Heart left ventricle (tissue), 16 donors: ENCODE results near the gene NLRP9. TPM values are rescaled to one million over a fixed set of nuclear protein-coding genes. Genes with fewer than 3 reads are reported as not detected.

Experiments used
- ATAC-seq, 4 donors: fragments of 200-7000 bp; cut with Tn5 transposase; one replicate each; pipeline ENCODE4 v1.9.1; 2020 to 2022; ENCODE audit warnings: moderate library complexity in 4 of 4, mild to moderate bottlenecking in 3 of 4, moderate number of reproducible peaks in 1 of 4
- DNase-seq, 5 donors: peaks; one replicate each; pipeline ENCODE4 v3.0.0-alpha.2; 2020
- H3K27ac ChIP-seq, 12 donors: fragments of 200-600 bp; sonication (generic) in 4 of 12; one replicate each; pipeline versions ENCODE4 v1.5.0 to v1.8.0; 2016 to 2022; ENCODE audit warnings: mild to moderate bottlenecking in 2 of 12
- H3K27me3 ChIP-seq, 9 donors: fragments of 200-600 bp; sonication (generic) in 2 of 9; one replicate each; pipeline versions ENCODE4 v1.5.1 to v1.8.0; 2016 to 2022; ENCODE audit warnings: mild to moderate bottlenecking in 3 of 9
- H3K36me3 ChIP-seq, 9 donors: fragments of 200-600 bp; sonication (generic) in 2 of 9; one replicate each; pipeline versions ENCODE4 v1.5.0 to v1.8.0; 2018 to 2022; ENCODE audit warnings: mild to moderate bottlenecking in 2 of 9
- H3K4me1 ChIP-seq, 12 donors: fragments of 200-600 bp; sonication (generic) in 4 of 12; one replicate each; pipeline versions ENCODE4 v1.5.0 to v1.8.0; 2016 to 2022; ENCODE audit warnings: mild to moderate bottlenecking in 3 of 12
- H3K4me3 ChIP-seq, 12 donors: fragments of 200-600 bp; sonication (generic) in 4 of 12; one replicate each; pipeline versions ENCODE4 v1.5.0 to v1.8.0; 2017 to 2022; ENCODE audit warnings: mild to moderate bottlenecking in 9 of 12, moderate library complexity in 4 of 12
- H3K9me3 ChIP-seq, 12 donors: fragments of 200-600 bp; sonication (generic) in 4 of 12; one replicate each; pipeline versions ENCODE4 v1.5.0 to v1.8.0; 2016 to 2022; ENCODE audit warnings: mild to moderate bottlenecking in 1 of 12
- CTCF ChIP-seq, 12 donors: fragments of 200-600 bp; sonication (generic) in 4 of 12; IDR thresholded peaks; one replicate each; pipeline versions ENCODE4 v1.5.0 to v1.8.0; 2018 to 2022; ENCODE audit warnings: antibody characterized with exemption in 12 of 12, mild to moderate bottlenecking in 5 of 12
- POLR2A ChIP-seq, 2 donors: fragments of 450-650 bp; IDR thresholded peaks; one replicate each; pipeline ENCODE4 v1.6.1; 2017; ENCODE audit warnings: antibody characterized with exemption in 2 of 2, mild to moderate bottlenecking in 2 of 2, moderate library complexity in 2 of 2
- WGBS, 4 donors: extraction: QIAGEN DNeasy Blood & Tissue Kit in 2 of 4; methylation state at CpG; one replicate each; pipeline versions ENCODE4 v1.1.5 to v1.1.7; 2013 to 2018; 5-methylcytosine and 5-hydroxymethylcytosine counted together
- intact Hi-C, 10 donors: fragments of 100-400 bp; cut with DNase I; formaldehyde crosslinking; loops; one replicate each; pipeline versions ENCODE4 v1.11.1 to v1.14.2; 2022
- polyA plus RNA-seq, 2 donors: library from polyadenylated mRNA; stranded (reverse); fragments of 200-250 nt; gene quantifications; one replicate each; pipeline ENCODE4 v1.2.3, GENCODE V29; 2013
- total RNA-seq, 9 donors: library from RNA; depleted of rRNA in 2 of 9; stranded (reverse); fragments of >200 nt in 2 of 9; fragmentation: NEBNext Ultra II Directional in 3 of 9; extraction: Animal tissue kit (Norgen Biotek cat#: 25700) in 3 of 9; gene quantifications; one replicate each; pipeline versions ENCODE4 v1.1.0 to v1.2.4, GENCODE V29; 2016 to 2023
- donor health status: ischemic (EF 13 %, LVEDD 7.1; RV severe dilation, severe dysfunction).
- donor health status: healthy with polysubstance abuse.
- donor health status: DM: no; HTN: yes; CAD: no.
- donor health status: DM: no; HTN: no; CAD: no.
- donor health status: ischemic (EF 25% LVEDD 6.9; RV normal size, moderate dysfunction).
- donor health status: ischemic (EF 25% LVEDD 5.7; RV mildly dilated, moderate dysfunction).
- donor health status: healthy.
- donor health status: DM: yes; HTN: yes; CAD: no.
- donor health status: ischemic (EF 35%, LVEDD 5.7; RV mildly dilated, moderate dysfunction).
- donor health status: nonischemic (EF 11% LVEDD 7.7; RV severe dilation, severe dysfunction).
- donor health status: DM: yes; HTN: yes; CAD: no.
- donor health status: PGD.
- donor health status: ischemic (EF 29% LVEDD 5.4; RV normal size, mild dysfunction).
- donor health status: nonischemic (EF 23%, LVEDD 6.1; RV moderate dilation, normal function).

The NLRP9 gene
- total and polyA plus RNA-seq, 11 donors: not detected

- DNase-seq: peak in 1 of 5 donors; percentile 18
- 92 to 95% (median 93%) methylated on average over 15 to 20 of the region's 20 CpGs for WGBS, 4 donors
- Histone ChIP-seq H3K4me3 (no peak overlapping the region), H3K36me3 (peaks cover 0 to 94% (median 77%) of the 10 kb centered on the region in 9 donors), H3K9me3 (no peaks in the 10 kb centered on the region), H3K4me1 (no peaks in the 10 kb centered on the region), H3K27me3 (no peaks in the 10 kb centered on the region), H3K27ac (no peak overlapping the region)
- intact Hi-C loops: no loop called here
- ATAC-seq: no peak
- TF ChIP-seq CTCF (IDR thresholded peaks at IDR 0.05): no peak
- TF ChIP-seq POLR2A (IDR thresholded peaks at IDR 0.05): no peak
These were observed 41.7 kb downstream of the NLRP9 start for GRCh38 chr19:55696301-55697068.

GRCh38 chr19:55695511-55696290, 42.5 kb downstream of the NLRP9 start:
- H3K36me3 ChIP-seq: peaks cover 0 to 96% (median 82%) of the 10 kb centered on the region in 9 donors
- no peaks in the 10 kb centered on the region for H3K4me1 ChIP-seq
- H3K9me3 ChIP-seq: no peaks in the 10 kb centered on the region
- ATAC-seq (no peak), DNase-seq (peak in 1 of 5 donors; percentile 18)
- H3K4me3 ChIP-seq: no peak overlapping the region
- TF ChIP-seq POLR2A (IDR thresholded peaks at IDR 0.05): no peak
- TF ChIP-seq CTCF (IDR thresholded peaks at IDR 0.05): no peak
- no peaks in the 10 kb centered on the region for H3K27me3 ChIP-seq
- intact Hi-C loops: no loop called here
- WGBS, 4 donors: 87 to 92% (median 91%) methylated on average over 18 to 23 of the region's 23 CpGs
- H3K27ac ChIP-seq: no peak overlapping the region

GRCh38 chr19:55694656-55695491, 43.3 kb downstream of the NLRP9 start:
- WGBS, 4 donors: 93 to 97% (median 94%) methylated on average over 21 to 37 of the region's 37 CpGs
- H3K4me3 ChIP-seq: no peak overlapping the region
- H3K9me3 ChIP-seq: no peaks in the 10 kb centered on the region
- no peak for TF ChIP-seq CTCF (IDR thresholded peaks at IDR 0.05)
- no peak for TF ChIP-seq POLR2A (IDR thresholded peaks at IDR 0.05)
- ATAC-seq (no peak), DNase-seq (peak in 2 of 5 donors; percentile 17 to 18)
- H3K4me1 ChIP-seq: no peaks in the 10 kb centered on the region
- H3K27ac ChIP-seq: no peak overlapping the region
- H3K27me3 ChIP-seq: no peaks in the 10 kb centered on the region
- H3K36me3 ChIP-seq: peaks cover 0 to 96% (median 82%) of the 10 kb centered on the region in 9 donors
- intact Hi-C loops: no loop called here
